Measurements from ENCODE around the gene OR9A2.

- no peak for TF ChIP-seq CTCF (conservative IDR thresholded peaks at IDR 0.05)
- no peak for TF ChIP-seq ZFX (IDR thresholded peaks at IDR 0.05)
Measured at GRCh38 chr7:143040209-143040715, 13.3 kb upstream of the OR9A2 start.
